K562 (cell line): ENCODE results near the gene CRIP3. TPM values are rescaled to one million over a fixed set of nuclear protein-coding genes. Genes with fewer than 3 reads are reported as not detected.
A peak's percentile ranks its signal among the peaks of the same experiment; 100 is the strongest.

Experiments used
- CC2D1A ChIP-seq: fragments of 450-650 bp; IDR thresholded peaks from 2 replicates; pipeline ENCODE4 v1.6.1; 2017; ENCODE audit warnings: mild to moderate bottlenecking
- CEBPG ChIP-seq, 3 experiments: fragments of 200-800 bp in 1 of 3; sonication (Bioruptor generic) in 1 of 3; sonication (generic) in 1 of 3; formaldehyde crosslinking in 1 of 3; IDR thresholded peaks in 2 of 3; conservative IDR thresholded peaks in 1 of 3; 2 replicates each; pipeline versions ENCODE4 v1.6.1 to v1.8.0; 2016 to 2022; ENCODE audit warnings: missing compliant biosample characterization in 2 of 3, missing genetic modification characterization in 2 of 3, mild to moderate bottlenecking in 1 of 3, missing genetic modification reagents in 1 of 3
- DIDO1 ChIP-seq: fragments of 450-650 bp; IDR thresholded peaks from 2 replicates; pipeline ENCODE4 v1.6.1; 2016; ENCODE audit warnings: low read depth, missing biosample characterization, missing genetic modification characterization
- ETV1 ChIP-seq: fragments of 450-650 bp; conservative IDR thresholded peaks from 2 replicates; pipeline ENCODE4 v1.6.1; 2016; ENCODE audit warnings: missing genetic modification characterization, control low read depth, low read depth, missing compliant biosample characterization
- GTF2E2 ChIP-seq: fragments of 200-800 bp; sonication (Bioruptor generic); IDR thresholded peaks from 2 replicates; pipeline ENCODE4 v1.6.1; 2016; ENCODE audit warnings: missing genetic modification characterization, missing compliant biosample characterization
- L3MBTL2 ChIP-seq: fragments of 450-650 bp; IDR thresholded peaks from 2 replicates; pipeline ENCODE4 v1.6.1; 2016; ENCODE audit warnings: mild to moderate bottlenecking, moderate library complexity
- MECOM ChIP-seq: fragments of 250-450 bp; sonication (Bioruptor Pico); IDR thresholded peaks from 2 replicates; pipeline ENCODE4 v1.8.0; 2022; ENCODE audit warnings: inconsistent platforms
- PTRF ChIP-seq: fragments of 450-650 bp; IDR thresholded peaks from 2 replicates; pipeline ENCODE4 v1.6.1; 2016; ENCODE audit warnings: mild to moderate bottlenecking, missing genetic modification characterization, missing compliant biosample characterization
- SMC3 ChIP-seq: conservative IDR thresholded peaks from 2 replicates; pipeline ENCODE4 v1.6.1; 2011; ENCODE audit warnings: low read depth, low read length, improper control_type of control experiment; ENCODE audit not compliant: insufficient read depth
- SPI1 ChIP-seq: IDR thresholded peaks from 2 replicates; pipeline ENCODE4 v1.6.1; 2011; ENCODE audit warnings: low read depth, low read length, control low read depth, borderline replicate concordance
- SRSF7 ChIP-seq: fragments of 200-400 bp; formaldehyde crosslinking; optimal IDR thresholded peaks from 2 replicates; pipeline ENCODE3; 2017; ENCODE audit warnings: mild to moderate bottlenecking, low read depth, low read length
- TEAD4 ChIP-seq, 2 experiments: sonication (generic) in 1 of 2; formaldehyde crosslinking in 1 of 2; IDR thresholded peaks; 2 replicates each; pipeline versions ENCODE4 v1.6.1 to v1.8.0; 2012 to 2022; ENCODE audit warnings: borderline replicate concordance in 1 of 2, inconsistent platforms in 1 of 2, low read length in 1 of 2, mild to moderate bottlenecking in 1 of 2, missing genetic modification reagents in 1 of 2
- YBX1 ChIP-seq: fragments of 450-650 bp; IDR thresholded peaks from 2 replicates; pipeline ENCODE4 v1.7.1; 2016; ENCODE audit warnings: mild to moderate bottlenecking
- ZBTB8A ChIP-seq: fragments of 450-650 bp; IDR thresholded peaks from 2 replicates; pipeline ENCODE4 v1.6.1; 2018; ENCODE audit warnings: mild to moderate bottlenecking, moderate library complexity; ENCODE audit not compliant: partially characterized antibody
- ZKSCAN1 ChIP-seq: fragments of 150-350 bp; IDR thresholded peaks from 2 replicates; pipeline ENCODE4 v1.6.1; 2016; ENCODE audit warnings: low read depth, low read length
- ZNF311 ChIP-seq: fragments of 250-450 bp; sonication (Bioruptor Pico); IDR thresholded peaks from 2 replicates; pipeline ENCODE4 v1.4.0; 2020; ENCODE audit warnings: mild to moderate bottlenecking, moderate library complexity
- ZNF431 ChIP-seq: sonication (generic); formaldehyde crosslinking; IDR thresholded peaks from 2 replicates; pipeline ENCODE4 v1.8.0; 2022; ENCODE audit warnings: mild to moderate bottlenecking, missing genetic modification reagents
- polyA plus RNA-seq, 8 experiments: library from polyadenylated mRNA; depleted of rRNA in 4 of 8; stranded (reverse) in 5 of 8; unstranded in 3 of 8; fragments of >200 nt; fragmentation: Nextera tagmentation in 2 of 8; fragmentation: Illumina TruSeq in 1 of 8; extraction: Ambion mirVana in 2 of 8; extraction: Trizol in 1 of 8; gene quantifications; 2 replicates each; pipeline versions ENCODE4 v1.2.1 to v1.2.3, GENCODE V29; 2011 to 2014; ENCODE audit warnings: inconsistent platforms in 1 of 8, missing spikeins in 1 of 8
- total RNA-seq, 7 experiments: library from RNA; depleted of rRNA in 6 of 7; stranded (reverse); fragments of >200 nt in 6 of 7; fragmentation: Illumina TruSeq in 2 of 7; extraction: Trizol in 2 of 7; gene quantifications; 2 replicates each; pipeline versions ENCODE4 v1.2.1 to v1.2.3, GENCODE V29; 2011 to 2021; ENCODE audit warnings: low replicate concordance in 1 of 7
- TF ChIP-seq, protein P1 (sequence below): fragments of 200-800 bp; sonication (Bioruptor generic); IDR thresholded peaks from 2 replicates; pipeline ENCODE4 v1.6.1; 2017; ENCODE audit warnings: missing genetic modification characterization, missing compliant biosample characterization

Gene CRIP3
- total and polyA plus RNA-seq, 9 of the 15 experiments (the other 6 are each of a cell fraction or from before 2014, with no cell fraction given) = 0.36 to 2.1 (median 0.87) TPM

DNA sequence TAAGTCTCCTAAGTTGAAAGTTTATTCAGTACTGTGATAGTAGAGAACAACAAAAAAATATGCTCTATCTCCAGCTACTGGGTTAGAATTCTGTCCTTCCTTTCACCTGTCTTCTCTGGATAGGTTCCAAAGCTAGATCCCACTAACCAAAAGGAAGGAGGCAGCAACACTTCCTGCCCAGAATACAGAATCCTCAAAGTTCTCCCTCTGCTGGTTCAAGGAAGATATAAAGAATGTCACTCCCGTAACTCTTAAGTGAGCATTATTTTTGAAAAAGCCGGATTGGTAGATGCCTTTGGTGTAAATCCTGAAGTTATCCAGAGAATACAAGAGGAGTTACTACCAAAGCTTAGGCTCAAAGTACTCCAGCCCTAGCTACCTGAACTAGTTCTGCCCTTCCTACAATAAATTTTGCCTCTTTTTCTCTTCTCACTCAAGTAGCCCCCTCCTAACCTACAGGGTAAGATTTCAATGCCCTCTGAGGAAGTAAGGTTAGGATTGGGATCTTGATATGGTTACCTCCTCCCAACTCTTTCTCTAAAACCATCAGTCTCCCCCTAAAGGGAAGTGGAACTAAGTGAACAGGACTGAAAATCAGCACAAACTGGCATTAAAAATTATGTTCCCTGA is 26.0 kb upstream of the CRIP3 start (continued):
- no peak for TF ChIP-seq MECOM (CRISPR knock-in tag)
- no peak for TF ChIP-seq CEBPG (CRISPR knock-in tag; IDR thresholded peaks at IDR 0.05)
- TF ChIP-seq CEBPG (tag; conservative IDR thresholded peaks at IDR 0.05 in 1 of 2, IDR thresholded peaks at IDR 0.05 in 1 of 2) = no peak
- TF ChIP-seq DIDO1 = no peak
- TF ChIP-seq YBX1 = no peak
- TF ChIP-seq L3MBTL2 = peak; percentile 22; the same call in 1 of the 2 replicates
- TF ChIP-seq PTRF (tag) = no peak
- no peak for TF ChIP-seq ZNF311
- TF ChIP-seq CC2D1A = no peak
- no peak for TF ChIP-seq SRSF7
- peak; percentile 64 for TF ChIP-seq TEAD4 (IDR thresholded peaks at IDR 0.05; ENCODE audit: low read length)
- no peak for TF ChIP-seq TEAD4 (CRISPR knock-in tag; IDR thresholded peaks at IDR 0.05; ENCODE audit: borderline replicate concordance)
- no peak for TF ChIP-seq ZNF431 (CRISPR knock-in tag)
- TF ChIP-seq SMC3 = peak; percentile 62; the same call in 1 of the 2 replicates
- no peak for TF ChIP-seq ZKSCAN1
- peak; percentile 66; the same call in 1 of the 2 replicates for TF ChIP-seq SPI1
- TF ChIP-seq ETV1 (tag) = peak; percentile 82
- TF ChIP-seq ZBTB8A = no peak
- TF ChIP-seq GTF2E2 (tag) = no peak
- TF ChIP-seq, protein P1, sequence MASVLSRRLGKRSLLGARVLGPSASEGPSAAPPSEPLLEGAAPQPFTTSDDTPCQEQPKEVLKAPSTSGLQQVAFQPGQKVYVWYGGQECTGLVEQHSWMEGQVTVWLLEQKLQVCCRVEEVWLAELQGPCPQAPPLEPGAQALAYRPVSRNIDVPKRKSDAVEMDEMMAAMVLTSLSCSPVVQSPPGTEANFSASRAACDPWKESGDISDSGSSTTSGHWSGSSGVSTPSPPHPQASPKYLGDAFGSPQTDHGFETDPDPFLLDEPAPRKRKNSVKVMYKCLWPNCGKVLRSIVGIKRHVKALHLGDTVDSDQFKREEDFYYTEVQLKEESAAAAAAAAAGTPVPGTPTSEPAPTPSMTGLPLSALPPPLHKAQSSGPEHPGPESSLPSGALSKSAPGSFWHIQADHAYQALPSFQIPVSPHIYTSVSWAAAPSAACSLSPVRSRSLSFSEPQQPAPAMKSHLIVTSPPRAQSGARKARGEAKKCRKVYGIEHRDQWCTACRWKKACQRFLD (CRISPR knock-in tag) = no peak
- TF ChIP-seq, all 486 proteins: peak for 21
